CMK (cell line): ENCODE results near the gene FKBP10.
"Not testable (repeated sequence)": the region's sequence is repeated elsewhere in the genome, so short reads cannot be mapped to it uniquely, and the experiment has no call there.

Source experiments
- DNase-seq: peaks from one replicate; pipeline ENCODE4 v3.0.0-alpha.2; 2010; ENCODE audit warnings: low read depth

The FKBP10 gene, protein sequence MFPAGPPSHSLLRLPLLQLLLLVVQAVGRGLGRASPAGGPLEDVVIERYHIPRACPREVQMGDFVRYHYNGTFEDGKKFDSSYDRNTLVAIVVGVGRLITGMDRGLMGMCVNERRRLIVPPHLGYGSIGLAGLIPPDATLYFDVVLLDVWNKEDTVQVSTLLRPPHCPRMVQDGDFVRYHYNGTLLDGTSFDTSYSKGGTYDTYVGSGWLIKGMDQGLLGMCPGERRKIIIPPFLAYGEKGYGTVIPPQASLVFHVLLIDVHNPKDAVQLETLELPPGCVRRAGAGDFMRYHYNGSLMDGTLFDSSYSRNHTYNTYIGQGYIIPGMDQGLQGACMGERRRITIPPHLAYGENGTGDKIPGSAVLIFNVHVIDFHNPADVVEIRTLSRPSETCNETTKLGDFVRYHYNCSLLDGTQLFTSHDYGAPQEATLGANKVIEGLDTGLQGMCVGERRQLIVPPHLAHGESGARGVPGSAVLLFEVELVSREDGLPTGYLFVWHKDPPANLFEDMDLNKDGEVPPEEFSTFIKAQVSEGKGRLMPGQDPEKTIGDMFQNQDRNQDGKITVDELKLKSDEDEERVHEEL

DNA sequence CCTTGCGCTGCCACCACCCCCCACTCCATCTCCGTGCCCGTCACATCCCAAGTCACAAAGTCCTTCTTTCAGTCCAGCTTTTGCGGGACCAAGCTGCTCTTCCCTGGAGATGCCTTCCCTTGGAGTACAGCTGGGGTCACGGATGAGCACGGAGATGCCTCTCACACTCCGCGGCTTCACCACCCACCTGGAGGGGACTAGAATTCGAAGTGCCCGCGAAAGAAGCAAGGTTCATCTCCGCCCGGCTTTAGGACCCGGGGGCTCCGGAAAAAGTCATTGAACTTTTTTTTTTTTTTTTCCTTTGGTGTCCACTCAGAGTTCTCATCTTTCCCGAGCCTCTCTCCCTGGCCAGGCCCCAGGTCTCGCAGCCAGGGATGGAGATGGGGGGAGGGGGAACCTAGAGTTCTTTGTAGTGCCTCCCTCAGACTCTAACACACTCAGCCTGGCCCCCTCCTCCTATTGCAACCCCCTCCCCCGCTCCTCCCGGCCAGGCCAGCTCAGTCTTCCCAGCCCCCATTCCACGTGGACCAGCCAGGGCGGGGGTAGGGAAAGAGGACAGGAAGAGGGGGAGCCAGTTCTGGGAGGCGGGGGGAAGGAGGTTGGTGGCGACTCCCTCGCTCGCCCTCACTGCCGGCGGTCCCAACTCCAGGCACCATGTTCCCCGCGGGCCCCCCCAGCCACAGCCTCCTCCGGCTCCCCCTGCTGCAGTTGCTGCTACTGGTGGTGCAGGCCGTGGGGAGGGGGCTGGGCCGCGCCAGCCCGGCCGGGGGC lies at the start of gene FKBP10:
TSS of gene FKBP10 (plus strand) at position 624 of the 771 bp plus-strand sequence. CDS start at position 655, 31 bp downstream.
- DNase-seq: no peak

DNA sequence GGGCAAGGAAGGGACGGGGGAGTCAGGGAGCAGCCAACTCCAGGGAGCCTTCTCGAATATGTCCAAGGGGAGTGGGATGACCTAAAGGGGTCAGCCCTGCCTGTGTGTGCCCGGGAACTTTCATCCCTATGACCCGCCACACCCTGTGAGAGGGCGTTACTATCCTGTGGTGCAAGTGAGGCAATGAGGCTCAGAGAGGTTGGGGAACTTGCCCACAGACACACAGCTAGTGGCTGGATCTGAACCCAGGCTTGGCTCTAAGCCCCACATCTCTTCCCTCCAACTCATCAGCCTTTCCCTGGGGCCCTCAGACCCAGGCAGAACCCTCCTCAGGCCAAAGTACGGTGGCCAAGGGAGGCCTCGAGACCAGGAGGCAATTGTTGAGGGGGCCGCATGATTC lies 49.5 kb upstream of the FKBP10 start:
- DNase-seq: no peak

DNA sequence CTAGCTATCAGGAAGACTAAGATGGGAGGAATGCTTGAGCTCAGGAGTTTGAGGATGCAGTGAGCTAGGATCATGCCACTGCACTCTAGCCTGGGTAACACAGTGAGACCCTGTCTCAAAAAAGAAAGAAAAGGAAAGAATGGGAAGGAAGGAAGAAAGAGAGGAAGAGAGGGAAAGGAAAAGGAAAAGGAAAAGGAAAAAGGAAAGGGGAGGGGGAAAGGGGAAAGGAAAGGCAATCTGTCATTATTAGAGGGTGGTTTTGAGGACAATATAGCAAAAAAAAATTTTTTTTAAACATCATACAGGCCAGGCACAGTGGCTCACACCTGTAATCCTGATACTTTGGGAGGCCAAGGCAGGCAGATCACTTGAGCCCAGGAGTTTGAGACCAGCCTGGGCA lies 46.7 kb upstream of the FKBP10 start:
- DNase-seq: no peak

DNA sequence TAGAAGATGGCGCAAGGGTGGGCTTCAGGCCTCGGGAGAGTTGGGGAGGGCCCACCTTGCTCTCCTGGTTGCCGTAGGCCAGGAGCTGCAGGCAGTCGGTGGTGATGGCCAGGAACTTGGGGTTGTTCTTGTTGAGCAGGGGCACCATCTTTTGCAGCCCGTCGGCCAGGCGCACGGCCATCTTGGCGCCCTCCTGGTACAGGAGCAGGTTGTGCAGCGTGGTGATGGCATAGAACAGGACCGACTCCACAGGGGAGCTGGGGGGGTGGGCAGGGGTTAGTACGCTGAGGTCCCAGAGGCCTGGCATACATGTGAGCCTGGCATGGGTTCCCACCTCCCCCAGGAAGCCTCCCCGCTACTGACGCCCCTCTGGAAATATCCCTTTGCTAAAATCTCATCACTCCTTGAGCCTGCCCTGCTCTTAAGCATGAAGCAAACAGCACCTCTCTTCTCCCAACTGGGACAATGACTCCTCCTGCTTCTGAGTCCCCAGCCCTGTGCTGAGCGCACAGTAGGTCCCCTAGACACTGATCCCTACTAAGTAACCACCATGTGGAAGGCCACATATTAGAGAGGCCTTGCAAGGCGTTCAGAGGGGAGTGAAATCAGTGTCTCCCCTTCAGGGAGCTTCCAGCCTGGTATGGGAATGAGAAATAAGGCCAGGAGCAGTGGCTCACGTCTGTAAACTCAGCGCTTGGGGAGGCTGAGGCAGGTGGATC lies 45.3 kb upstream of the FKBP10 start:
- DNase-seq: no peak

DNA sequence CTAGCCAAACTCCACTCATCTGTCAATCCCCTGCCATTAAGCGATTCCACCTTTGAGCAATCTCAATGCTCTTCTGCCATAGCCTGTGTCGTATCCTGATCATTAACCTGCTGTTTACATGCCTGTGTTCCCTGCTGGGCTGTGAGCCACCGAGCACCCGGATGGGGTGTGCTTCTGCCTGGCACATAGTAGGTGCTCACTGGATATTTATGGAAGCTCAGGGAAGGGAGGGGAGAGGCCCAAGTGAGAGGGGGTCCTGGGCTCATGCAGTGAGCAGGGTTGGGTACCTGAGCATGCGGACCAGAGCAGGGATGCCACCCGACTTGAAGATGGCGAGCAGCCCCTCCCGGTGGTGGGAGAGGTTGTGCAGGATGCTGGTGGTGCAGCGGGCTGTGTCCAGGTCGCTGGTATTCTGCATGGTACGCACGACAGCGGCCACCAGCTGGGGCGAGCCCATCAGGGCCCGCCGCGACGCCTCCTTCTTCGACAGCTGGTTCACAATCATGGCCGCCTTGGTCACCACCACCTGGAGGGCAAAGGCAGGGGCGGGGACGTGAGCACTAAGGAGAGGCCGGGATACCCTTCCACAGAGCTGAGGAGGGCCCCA lies 44.0 kb upstream of the FKBP10 start:
- no peak for DNase-seq

DNA sequence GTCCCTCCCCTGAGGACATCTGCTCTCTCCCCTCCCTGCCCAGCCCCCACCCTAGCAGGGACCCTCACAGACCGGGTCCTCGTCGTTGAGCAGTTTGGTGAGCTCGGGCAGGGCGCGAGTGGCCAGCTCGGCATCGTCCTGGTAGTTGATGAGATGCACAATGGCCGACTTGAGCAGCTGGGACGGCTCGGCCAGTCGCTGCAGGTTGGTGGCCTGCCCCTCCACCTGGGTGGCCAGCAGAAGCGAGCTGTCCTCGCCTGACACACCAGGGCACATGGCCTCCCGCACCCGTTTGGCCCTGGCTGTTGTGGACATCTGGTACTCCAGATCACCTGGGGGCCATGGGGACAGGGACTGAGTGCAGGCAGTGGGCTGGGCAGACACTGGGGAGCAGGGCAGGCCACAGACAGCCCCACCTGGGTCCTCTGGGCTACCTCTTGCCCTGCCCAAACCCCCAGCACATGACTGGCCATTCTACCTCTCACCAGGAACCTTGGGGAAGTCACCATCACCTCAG lies 43.4 kb upstream of the FKBP10 start:
- no peak for DNase-seq

DNA sequence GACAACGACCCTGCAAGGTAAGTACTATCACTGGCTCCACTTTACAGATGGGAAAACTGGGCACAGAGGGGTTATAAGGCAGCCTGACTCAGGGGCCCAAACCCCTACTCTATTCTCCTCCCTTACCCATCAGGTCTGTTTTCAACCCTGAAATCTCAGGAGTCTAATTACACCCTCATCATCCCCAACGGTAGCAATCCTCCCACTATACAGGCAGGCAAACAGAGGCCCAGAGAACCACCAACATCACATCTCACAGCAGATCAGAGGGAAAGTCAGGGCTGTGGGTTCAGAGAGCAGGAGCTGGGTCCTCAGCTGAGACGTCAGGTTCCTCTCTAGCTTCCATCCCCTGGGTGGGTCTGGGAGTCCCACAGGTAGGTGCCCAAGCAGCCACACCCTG lies 42.8 kb upstream of the FKBP10 start:
- no peak for DNase-seq

DNA sequence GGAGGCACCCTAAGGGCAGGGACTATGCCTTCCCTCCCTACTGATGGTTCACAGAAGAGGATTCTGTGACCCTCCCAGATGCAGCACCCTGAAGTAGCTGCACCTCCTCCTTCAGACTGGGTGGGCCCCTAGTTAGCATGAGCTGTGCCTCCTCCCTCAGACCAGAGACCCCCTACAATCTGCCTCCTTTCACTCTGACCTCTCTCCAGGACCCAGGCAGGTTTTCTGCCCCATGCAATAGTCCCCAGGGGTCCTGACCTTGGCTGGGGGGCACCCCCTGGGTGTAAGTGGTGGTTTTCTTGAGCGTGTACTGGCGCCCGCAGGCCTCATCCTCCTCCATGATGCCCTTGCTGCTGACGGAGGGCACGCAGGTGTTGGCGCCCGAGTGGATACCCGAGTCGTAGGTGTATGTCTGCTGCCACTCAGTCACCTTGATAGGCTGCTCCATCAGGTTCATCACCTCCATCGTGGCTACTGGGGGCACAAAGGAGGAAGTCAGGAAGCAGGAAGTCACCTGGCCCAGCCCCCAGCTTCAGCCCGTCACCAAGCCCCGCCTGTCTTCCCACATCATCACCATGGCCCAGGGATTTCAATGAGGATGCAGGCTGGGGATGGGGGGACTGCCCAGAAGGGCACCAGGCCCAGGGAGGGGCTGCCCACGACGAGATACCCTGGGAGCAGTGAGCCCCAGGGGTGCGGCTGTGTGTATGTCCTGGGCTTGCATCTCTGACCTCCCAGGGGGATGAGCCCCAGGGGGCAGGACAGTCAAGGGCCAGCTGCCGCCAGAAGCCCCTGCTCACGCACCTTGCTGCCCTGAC lies 41.2 kb upstream of the FKBP10 start:
- DNase-seq: no peak

DNA sequence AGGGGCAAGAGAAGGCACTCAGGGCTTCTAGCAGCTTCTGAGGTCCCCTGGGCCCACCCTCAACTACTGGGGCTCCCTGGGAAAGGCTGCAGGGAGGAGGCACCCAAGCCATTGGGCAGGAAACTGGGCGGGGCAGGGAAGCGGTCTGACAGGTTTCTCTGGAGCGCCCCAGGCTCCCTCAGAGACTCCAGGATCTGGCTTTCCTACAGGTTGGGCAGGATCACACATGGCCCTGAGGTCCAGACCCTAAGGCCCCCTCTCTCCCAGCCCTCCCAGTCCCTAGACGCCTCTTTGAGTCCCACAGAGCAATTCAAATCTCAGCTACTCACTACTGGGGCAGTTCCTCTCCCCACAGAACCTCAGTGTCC lies 40.6 kb upstream of the FKBP10 start:
- no peak for DNase-seq

DNA sequence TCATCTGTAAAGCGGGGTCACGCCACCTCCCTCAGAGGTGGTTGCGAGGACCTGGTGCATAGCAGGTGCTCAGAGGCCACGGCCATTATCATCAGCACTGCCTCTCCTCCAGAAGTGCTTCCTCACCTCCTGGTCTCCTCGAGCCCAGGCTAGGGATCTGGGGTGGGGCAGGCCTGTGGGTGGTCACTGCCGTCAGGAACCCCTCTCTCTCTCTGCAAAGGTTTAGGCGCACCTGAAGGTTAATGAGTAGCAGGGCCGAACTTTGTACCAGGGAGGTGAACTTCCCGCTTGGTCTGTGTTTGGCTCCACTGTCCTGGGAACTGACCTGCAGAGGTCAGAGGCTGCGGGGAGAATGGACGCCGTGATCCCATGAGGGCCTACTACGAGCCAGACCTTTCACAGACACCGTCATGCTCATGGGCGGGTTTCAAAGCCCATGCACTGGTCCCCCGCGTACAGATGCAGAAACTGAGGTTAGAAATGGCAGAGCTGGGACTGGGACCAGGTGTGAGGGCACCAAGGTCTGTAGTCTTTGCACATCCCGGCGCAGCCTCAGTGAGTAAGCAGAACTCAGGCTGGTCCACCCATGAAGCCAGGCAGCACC lies 40.1 kb upstream of the FKBP10 start:
- no peak for DNase-seq

DNA sequence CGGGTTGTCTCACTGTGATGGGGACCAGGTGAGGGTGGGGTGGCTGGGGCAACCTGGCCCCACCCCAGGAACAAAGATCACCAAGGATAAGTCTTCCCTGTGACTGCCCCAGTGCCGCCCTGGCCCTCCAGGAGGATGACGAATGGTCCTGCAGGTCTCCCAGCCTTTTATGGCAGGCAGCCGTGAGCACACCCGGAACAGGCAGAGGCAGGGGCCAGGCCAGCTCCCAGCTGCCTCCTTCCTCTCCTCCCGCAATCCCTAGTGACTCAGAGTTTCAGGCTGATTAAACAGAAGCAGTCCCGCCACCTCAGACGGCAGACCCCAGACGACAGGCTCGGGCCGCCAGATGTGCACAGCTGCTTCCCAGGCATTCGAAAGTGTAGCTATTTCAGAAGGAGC lies 39.6 kb upstream of the FKBP10 start:
- no peak for DNase-seq

DNA sequence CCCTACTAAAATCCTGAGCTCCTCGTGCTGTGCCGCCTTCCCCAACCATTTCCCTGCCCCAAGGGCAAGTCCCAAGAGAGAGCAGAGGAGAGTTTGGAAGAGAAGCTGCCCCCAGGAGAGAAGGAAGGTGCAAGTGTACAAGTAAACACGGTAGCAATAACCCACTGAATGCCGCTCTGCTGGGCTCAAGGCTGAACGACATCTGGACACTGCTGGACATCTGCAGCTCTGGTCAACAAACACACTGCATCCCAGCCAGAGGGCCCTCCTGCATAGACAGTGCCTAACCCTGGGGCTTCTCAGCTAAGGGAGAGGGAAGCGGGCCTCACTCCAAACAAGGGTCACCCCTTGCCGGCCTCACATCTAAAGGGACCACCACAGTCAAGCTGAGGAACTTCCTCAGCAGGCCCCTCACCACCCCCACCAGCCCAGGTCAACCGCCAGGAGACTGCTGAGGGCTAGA lies 39.0 kb upstream of the FKBP10 start:
- DNase-seq: no peak

DNA sequence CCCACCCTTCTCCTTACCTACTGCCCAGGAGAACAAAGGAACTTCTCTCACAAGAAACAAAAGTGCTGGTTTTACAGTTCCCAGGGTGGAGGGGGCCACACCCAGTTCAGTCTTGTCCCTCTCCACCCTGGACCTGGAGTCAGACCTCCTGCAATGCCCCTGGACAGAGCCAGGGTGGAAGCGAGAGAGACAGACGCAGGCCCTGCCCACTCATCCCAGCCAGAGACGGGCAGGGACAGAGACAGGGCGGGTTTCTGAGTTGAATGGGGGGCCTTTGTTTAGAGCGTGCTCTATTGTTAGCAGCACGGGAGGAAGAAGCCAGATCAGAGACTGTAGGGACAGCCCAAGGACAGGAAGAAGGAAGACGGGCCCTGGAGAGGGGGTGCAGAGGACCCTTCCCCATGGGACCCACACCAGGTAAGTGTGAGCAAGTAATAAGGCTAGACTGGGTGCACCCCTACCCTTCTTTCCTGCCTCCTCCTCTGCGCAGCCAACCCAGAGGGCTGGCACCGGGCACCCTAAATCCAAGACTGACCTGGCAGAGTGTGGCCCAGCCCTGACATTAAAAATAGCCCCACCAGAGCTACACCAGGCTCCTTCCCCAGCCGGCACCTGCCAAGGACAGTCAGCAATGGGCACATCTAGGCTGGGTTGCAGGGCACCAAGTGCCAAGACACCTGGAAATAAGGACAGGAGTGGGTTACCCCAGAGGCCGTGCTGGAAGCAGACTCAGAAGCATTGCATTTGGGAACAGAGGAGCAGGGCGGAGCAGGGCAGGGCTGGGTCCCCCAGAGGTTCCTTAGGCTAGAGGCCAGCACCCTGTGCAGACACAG lies 37.2 kb upstream of the FKBP10 start:
- DNase-seq: no peak

DNA sequence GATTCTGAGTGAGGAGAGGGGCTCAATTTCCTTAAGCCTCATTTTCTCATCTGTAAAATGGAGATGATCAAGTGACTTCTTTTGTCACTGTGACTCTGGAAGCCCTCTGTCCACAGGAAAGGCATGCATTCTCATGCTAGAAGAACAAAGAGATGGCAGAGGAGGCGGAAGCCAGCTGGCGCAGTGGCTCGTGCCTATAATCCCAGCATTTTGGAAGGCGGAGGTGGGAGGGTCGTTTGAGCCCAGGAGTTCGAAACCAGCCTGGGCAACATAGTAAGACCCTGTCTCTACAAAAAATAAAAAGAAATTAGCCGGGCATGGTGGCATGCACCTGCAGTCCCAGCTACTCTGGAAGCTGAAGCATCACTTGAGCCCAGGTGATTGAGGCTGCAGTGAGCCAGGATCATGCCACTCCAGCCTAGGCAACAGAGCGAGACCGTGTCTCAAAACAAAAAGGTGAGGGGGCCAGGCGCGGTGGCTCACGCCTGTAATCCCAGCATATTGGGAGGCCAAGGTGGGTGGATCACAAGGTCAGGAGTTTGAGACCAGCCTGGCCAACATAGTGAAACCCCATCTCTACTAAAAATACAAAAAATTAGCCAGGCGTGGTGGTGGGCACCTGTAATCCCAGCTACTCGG lies 36.4 kb upstream of the FKBP10 start:
- DNase-seq: not testable (repeated sequence)

DNA sequence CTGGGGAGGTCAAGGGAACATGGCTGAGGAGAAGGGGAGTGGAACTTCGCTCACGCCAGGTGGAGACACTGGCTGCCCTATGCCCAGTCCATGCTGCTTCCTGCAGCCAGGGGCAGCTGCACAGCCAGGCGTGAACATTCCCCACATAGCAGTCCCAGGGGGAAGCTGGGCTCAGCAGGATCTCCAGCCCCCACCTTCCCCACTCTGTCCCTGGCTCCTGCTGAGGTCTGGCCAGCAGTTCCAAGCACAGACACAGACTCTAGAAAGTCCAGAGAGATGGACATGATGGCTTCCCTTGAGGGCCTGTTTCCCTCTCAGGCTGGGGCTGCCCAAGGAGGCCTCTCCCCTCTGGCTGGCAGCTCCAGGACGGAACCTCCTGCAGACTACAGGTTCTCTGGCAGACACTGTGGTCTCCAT lies 35.6 kb upstream of the FKBP10 start:
- no peak for DNase-seq

DNA sequence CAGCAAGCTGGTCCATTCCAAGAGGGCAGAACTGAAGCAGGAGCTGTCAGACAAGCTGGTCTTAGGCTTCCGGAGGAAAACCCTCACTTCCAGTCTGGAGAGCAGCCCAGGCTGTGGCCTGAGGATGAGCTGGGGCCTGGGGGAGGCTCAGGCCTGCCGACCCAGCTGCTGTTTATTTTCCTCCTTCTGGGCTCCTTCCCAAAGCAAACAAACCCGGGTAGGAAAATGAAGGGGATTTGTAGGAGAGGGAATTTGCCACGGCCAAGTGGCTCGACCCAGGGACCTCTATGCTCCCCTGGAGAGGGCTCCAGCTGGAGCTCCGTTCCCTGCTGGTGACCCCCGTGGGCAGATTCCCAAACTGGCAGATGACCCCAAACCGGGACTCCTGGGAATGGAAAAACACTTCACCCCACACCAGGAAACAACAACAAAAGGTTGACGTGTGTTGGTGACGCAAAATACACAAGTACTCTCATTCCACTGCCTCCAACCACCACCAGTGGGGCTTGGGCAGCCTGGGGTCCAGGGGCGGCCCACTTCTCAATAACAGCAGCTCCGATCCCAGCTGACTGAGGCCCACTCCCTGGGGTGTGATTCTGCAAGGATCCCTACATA lies 35.1 kb upstream of the FKBP10 start:
- DNase-seq: no peak

DNA sequence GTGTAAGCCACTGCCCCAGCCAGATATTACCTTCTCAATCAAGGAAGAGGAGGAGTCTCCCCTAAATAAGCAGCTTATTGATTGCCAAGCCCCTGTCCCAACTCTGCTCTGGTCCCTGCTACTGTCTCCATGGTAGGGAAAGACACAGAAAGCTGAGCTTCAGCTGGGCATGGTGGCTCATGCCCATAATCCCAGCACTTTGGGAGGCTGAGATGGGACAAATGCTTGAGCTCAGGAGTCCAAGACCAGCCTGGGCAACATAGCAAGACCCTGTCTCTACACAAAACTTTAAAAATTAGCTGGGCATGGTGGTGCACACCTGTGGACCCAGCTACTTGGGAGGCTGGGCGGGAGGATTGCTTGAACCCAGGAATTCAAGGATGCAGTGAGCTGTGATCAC lies 32.9 kb upstream of the FKBP10 start:
- DNase-seq: no peak

DNA sequence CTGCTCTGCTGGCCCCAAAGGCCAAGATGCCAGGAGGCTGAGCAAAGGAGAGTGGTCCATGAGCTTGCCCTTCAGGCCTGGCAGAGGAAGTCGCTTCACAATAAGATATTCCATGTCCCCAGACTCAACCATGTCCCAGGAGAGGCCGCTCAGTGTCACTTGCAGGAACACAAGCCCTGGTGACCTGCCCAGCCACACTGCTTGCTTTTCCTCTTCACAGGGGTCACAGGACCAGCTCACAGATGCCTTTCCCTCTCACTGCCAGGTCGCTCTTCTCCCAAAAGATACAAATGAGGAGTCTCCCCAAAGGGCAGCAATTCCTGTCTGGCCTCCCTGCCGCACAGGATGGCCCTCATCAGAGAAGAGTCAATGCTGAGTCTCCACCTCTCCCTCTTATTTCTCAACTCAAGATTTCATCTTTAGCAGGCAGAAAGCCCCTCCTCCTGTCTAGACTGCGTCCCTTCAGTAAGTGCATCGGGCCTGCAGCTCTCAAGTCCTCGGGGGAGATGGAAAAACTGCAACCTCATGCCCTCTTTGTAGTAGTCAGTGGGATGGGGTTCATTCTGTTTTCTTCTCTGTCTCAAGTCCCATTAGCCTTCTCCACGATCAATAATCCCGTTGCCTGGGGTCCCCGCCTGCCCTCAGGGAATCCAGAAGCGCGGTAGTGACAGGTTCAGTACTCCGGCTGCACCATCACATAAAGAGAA lies 31.2 kb upstream of the FKBP10 start:
- no peak for DNase-seq
